ENCODE data around the gene HES6.
A peak's percentile ranks its signal among the peaks of the same experiment; 100 is the strongest.

The HES6 gene, protein sequence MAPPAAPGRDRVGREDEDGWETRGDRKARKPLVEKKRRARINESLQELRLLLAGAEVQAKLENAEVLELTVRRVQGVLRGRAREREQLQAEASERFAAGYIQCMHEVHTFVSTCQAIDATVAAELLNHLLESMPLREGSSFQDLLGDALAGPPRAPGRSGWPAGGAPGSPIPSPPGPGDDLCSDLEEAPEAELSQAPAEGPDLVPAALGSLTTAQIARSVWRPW

GRCh38 chr2:238239863-238240756, at the start of gene HES6:
HES6 (minus strand) TSS chr2:238240038; CDS start chr2:238239905, 133 bp downstream.
- in situ Hi-C loops (cut with HindIII; ENCODE audit: low sequenced_read_pairs) = no loop called here
- peak within 1 kb of the TSS; percentile 44 for H3K4me3 ChIP-seq (ENCODE audit: low read depth, low read length)
- peak; percentile 48 for DNase-seq (ENCODE audit: low read depth)

GRCh38 chr2:238289574-238289973, 49.7 kb upstream of the HES6 start:
- H3K4me3 ChIP-seq (ENCODE audit: low read depth, low read length) = peak overlapping the region; percentile 78
- DNase-seq (ENCODE audit: low read depth) = no peak
- in situ Hi-C loops (cut with HindIII; ENCODE audit: low sequenced_read_pairs) = no loop called here
- TF ChIP-seq CTCF (IDR thresholded peaks at IDR 0.05; ENCODE audit: low read depth, low read length, missing control alignments) = no peak

More at GRCh38 chr2:238239863-238240756, at the start of gene HES6:
- no peak for TF ChIP-seq CTCF (IDR thresholded peaks at IDR 0.05; ENCODE audit: low read depth, low read length, missing control alignments)

DNA sequence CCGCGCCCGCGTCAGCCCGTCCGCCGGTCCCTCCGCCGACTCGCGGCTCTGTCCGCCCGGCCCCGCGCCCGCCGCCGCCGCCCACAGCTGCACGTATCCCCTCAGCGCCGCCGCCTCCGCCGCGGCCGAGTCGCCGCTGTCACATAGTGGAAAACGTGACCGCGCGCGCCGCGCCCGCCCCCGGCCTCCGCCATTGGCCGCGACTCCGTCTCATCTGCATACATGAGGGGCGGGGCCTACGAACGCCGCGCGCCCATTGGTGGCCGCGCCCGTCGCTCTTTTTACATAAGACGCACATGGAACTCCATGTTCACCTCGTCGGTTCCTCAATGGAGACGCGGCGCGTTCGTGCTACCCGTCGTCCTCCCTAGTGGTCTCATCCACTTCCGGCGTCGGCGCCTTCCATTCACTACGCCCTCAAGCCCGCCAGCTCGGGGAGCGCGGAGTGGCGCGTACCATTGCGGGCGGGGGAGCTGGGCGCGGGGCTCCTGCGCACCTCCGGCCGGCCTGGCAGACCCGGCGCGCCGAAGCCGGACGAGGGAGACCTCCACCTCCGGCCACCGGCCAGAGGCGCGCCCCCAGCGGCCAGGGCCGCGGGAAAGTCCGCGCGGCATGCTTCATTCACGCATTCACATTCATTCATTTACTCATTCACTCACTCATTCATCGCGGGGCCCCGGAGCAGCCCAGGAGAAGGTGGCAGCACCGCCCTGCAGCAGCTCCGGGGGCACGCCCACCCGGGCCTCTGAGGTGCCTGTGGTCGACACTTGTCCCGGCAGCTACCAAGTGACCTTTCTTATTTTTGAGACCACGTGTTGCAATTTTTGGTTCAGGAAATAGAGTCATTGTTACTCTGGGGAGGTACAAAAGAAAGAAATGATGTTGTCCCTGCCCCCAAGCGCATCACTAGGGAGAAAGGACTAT, 49.1 kb upstream of the HES6 start:
- in situ Hi-C loops (cut with HindIII; ENCODE audit: low sequenced_read_pairs) = no loop called here

GRCh38 chr2:238287737-238288649, 48.2 kb upstream of the HES6 start, which contains the start of gene PER2:
PER2 (minus strand) TSS chr2:238288610; CDS start chr2:238277936, 10,674 bp downstream.
- peak; percentile 71 for DNase-seq (ENCODE audit: low read depth)
- in situ Hi-C loops (cut with HindIII; ENCODE audit: low sequenced_read_pairs) = no loop called here
- TF ChIP-seq CTCF (IDR thresholded peaks at IDR 0.05; ENCODE audit: low read depth, low read length, missing control alignments) = peak; percentile 37
- H3K4me3 ChIP-seq (ENCODE audit: low read depth, low read length) = peak within 1 kb of the TSS; percentile 78

More for the DNA sequence above, 49.1 kb upstream of the HES6 start:
- DNase-seq (ENCODE audit: low read depth) = peak; percentile 98
- peak; percentile 34 for TF ChIP-seq CTCF (IDR thresholded peaks at IDR 0.05; ENCODE audit: low read depth, low read length, missing control alignments)
- H3K4me3 ChIP-seq (ENCODE audit: low read depth, low read length) = peak overlapping the region; percentile 78

DNA sequence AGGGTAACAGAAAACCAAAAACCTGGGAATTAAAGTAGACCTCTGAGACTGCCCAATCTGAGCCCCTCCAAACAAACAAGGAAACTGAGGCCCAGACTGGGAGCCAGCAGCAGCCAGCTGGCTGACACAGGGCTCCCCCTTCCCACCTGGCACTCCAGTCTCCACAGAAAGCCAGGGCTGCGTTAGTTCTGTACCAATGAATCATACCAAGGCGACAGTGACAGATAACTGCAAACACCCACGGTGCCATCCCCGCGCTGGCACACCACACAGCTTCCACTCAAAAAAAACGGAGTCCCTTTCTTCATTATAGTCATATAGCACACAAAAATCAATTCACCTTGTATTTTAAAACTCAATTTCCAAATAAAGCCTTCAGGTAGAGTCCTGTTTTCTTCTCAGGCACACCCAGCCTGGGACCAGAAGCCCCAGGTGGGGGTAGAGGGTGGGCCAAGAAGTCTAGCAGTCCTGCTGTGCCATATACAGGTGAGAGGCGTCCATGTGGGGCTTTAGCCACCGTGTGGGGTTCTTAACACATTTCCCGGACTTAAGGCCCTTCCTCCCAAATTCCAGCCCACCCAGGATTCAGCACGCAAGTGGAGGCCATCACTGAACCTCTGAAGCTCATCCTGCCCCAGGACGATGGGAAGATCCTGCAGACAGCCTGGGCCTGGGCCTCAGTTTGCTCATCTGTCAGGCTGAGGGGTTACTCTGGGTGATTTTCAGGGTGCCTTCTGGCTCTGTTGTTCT, 47.3 kb upstream of the HES6 start:
- in situ Hi-C loops (cut with HindIII; ENCODE audit: low sequenced_read_pairs) = no loop called here
- no peak for DNase-seq (ENCODE audit: low read depth)
- H3K4me3 ChIP-seq (ENCODE audit: low read depth, low read length) = peak overlapping the region; percentile 78
- no peak for TF ChIP-seq CTCF (IDR thresholded peaks at IDR 0.05; ENCODE audit: low read depth, low read length, missing control alignments)
